RCC 7860 (cell line): ENCODE results near the gene PRR35.
A peak's percentile ranks its signal among the peaks of the same experiment; 100 is the strongest.

Experiments used
- DNase-seq: peaks from one replicate; pipeline ENCODE4 v3.0.0-alpha.2; 2015; ENCODE audit warnings: low spot score
- FAIRE-seq: peaks from 2 replicates; lab custom pipeline; 2012; peaks lifted over from hg19 to GRCh38; lab: Jason Lieb, UNC

Gene PRR35

DNA sequence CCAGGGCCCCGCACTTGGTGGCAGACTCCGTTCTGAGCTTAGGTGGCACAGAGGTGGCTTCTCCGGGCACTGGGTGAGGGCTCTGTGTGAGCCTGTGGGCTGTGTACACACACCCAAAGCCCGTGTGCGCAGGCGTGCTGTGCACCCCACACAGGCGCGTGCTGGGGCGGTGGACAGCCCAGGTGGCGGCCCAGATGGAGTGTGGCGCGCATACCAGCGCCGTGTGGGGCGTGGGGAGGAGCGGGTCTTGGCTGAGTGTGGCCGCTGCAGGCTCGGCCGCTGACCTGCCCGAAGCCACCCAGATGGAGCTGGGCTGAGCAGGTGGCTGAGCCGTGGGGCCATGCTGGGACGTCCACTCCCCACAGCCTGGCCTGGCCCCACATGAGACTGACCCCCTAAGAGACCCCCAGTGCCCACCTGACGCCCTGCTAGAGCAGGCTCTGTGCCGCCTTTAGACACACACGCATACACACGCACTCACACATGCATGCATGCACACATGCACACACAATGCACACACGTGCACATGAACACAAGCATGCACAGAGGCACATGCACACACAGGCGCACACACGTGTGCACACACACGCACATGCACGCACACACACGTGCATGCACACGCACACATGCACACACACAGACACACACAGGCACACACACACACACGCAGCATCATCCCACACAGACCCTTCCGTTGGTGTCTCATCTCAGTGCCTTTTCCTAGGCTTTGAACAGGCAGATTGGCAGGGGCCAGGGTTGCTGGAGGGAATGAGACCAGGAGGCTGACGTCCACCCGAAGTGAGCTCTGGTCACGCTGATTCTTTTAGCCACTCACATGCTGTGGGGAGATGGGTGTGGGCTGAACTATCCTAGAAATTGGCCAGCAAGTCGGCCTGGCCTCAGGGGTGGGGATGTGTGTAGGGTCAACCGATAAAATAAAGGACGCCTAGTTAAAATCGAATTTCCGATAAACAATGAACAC is 2.1 kb downstream of the PRR35 start:
- FAIRE-seq = no peak
- DNase-seq = no peak

DNA sequence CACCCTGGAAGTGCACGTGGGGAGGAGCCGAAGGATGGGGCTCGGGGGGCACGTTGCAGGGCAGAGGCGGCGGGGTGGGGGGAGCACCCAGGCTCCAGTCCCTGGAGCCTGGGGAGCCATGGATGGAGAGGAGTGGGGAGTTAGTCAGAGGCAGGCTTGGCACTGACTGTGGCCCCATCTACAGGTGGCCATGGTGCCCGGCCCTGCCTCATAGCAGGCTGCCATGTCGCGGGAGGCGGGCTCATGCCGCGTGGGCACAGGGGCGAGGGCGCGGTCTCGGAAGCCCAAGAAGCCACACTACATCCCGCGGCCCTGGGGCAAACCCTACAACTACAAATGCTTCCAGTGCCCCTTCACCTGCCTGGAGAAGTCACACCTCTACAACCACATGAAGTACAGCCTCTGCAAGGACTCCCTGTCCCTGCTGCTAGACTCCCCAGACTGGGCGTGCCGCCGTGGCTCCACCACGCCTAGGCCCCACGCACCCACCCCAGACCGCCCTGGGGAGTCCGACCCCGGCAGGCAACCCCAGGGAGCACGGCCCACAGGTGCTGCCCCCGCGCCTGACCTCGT is 3.0 kb downstream of the PRR35 start:
- no peak for FAIRE-seq
- no peak for DNase-seq

DNA sequence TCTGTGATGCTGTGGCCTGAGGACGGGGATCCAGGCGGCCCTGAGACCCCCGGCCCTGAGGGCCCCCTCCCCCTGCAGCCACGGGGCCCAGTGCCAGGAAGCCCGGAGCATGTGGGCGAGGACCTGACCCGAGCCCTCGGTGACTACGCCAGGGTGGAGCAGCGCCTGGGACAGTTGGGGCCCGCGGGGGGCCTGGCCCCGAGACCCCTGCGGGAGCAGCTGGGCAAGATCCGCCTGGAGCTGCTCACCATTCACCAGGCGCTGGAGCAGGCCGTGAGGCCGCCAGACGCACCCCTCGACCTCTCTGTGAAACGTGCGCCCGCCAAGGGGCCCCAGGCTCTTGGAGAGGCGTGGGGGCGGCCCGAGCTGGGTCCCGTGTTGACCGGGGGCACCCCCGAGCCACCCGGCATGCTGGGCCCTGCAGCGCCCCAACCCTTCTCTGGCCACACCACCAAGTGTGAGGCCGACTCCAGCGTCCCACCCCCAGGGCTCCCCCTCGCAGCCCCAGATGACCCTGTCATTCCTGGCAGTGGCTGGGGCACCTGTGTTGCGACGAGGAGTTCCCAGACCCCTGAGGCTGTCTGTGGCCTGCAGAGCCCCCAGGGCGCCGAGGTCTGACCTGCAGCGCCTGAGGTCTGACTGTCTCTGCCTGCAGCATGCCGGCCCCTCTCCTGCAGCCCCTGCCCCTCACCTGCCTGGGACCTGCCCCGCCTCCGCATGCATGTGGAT is 4.7 kb downstream of the PRR35 start:
- DNase-seq (no peak), FAIRE-seq (no peak)

DNA sequence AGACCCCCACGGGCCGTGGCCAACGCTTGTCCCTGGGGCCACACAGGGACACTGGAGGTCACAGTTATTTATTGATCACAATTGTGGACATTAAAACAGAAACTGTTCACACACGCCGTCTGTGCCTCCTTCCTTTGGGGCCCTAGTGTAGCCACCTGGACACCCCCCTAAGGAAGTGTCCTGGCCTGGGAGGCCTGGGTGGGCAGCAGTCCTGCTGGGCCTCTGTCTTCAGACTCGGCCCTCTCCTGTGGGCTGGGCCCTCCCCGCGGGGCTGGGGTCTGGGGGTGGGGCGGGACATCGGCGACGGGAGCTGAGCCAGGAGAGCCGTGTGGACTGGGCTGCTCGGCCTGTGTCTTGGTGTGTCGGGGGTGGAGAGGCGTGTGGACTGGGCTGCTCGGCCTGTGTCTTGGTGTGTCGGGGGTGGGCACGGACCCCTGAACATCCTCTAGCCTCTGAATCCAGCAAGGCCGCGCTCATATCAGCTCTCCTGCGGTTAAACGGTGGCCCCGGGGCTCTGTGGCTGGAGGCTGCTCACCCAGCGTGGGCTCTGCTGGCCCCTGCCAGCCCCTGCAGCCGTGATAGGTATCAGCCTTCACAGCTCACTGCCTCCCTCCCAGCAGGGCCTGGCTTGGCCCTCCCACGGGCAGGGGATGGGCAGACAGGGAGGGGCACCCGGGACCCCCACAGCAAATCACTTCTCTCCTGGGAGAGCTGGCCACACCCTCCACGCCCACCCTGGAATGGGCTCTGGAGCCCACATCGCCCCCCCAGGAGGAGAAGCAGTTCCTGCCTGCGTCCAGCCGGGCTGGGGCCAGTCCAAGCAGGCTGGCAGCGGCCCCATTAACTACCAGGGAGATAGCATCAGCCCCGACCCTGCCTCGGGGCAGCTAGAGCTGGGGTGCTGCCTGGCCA is 5.5 kb downstream of the PRR35 start:
- no peak for DNase-seq
- no peak for FAIRE-seq

DNA sequence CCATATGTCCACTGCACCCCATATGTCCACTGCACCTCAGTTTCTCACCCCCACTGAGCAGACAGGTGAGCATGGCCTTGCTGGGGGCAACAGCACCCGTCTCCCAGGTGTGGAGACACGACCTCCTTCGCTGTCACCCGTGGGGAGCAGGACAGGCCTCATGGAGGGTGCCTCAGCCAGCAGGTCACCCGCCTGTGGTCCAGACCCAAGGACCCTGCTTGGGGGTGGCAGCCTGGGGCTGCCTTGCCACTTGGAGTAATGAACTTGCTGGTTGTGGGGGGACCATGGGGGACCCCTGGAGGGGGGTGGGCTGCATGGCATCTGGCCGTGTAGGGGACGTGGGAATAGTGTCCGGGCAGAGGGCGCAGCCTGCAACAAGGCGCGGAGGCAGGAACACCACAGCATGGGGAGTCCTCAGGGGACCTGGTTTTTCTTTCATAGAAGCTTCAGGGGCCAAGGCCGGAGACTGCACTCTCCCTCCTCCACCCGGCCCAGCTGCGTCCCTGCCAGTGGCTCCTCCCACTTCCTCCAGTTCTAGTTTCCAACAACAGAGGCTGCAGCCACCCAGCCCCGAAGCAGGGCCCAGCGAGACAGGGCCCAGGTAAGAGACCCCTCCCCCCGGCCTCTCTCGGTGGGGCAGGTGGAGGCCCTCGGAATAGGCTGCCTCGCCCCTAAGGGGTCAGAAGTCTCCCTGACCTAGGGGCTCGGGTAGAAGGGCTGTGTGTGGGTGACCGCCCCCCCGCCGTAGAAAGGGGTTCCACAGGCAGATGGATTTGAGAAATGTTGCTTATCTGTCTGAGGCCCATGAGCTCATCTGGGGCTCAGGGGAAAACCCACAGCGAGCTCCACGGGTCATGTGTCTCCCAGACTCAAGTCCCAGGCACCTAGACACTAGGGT is 6.5 kb downstream of the PRR35 start, which contains the start of gene NHLRC4:
NHLRC4 (plus strand) TSS at position 531 of the 898 bp plus-strand sequence. CDS start 1,043 bp downstream, outside the sequence.
- DNase-seq = no peak
- no peak for FAIRE-seq

DNA sequence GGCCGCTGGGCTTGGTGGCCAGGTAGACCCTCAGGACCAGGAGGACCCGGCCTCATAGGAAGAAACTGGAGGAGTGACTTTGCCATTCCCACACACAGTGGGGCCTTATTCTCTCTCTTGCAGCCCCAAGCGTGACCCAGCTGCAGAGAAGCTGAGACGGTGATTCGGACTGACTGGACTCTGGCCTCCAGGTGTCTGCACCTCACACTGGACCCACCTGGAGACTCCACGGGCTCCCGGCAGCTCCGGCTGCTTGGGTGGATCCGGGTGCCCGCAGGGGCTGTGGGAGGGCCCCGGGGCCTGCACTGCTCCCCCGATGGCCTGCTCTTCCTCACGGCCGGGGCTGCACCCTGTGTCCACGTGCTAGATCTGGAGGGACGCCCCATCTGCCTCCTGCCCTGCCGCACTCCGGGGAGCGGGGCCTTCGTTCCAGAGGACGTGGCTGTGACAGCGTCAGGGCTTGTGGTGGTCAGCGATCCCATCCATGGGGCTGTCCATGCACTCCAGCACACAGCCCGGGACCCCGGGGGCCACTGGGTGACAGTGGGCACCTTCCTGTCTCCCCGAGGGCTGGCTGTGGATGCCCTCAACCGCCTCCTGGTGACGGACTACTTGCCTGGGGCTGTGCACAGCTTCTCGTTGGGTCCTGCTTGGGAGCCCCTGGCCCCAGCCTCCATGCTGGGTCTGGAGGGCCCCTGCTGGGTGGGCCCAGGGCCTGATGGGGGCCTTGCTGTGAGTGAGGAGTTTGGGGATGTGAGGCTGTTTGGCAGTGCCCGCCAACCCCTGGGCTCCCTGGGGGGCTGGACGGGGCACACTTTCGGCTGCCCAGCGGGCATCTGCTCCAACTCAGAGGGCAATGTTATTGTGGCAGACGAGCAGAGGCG is 7.4 kb downstream of the PRR35 start:
- FAIRE-seq (no peak), DNase-seq (no peak)

DNA sequence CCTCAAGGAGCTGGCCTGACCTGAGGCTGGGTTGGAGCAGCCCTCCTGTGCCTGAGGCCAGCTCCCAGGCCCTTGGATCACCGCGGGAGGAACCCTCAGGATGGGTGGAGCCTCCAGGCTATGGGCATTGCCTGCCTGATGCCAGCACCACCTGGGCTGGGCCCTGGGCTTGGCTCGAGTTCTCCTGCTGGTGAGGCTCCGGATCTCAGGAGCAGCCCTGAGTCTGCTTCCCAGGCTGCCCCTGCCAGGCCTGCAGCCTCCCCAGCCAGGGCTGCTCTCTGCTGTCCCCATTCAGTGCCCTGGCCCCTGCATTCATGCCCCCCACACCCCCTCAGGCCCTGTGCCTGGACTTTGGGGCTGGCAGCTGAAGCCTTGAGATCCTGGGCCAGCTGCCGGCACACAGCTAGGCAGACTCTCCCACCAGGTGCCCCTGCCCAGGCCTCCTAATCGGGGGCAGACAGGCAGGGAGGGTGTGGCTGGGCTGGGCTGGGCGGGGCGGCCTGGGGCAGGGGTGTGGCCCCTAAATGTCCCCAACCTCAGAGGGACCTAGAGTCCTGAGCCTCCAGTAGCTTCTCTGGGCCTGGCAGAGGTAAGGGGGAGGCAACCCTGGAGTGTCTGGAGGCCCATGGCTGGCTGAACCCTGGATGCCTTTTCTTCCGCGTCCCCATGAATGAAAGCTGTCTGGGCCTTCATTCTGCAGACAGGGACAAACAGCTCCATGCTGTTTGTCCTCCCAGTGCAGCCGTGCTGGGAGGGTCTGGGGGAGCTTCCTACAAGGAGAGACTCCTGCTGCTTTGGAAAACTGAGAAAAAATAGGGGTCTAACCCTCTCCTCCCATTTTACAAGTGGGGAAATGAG is 8.4 kb downstream of the PRR35 start:
- FAIRE-seq = no peak
- DNase-seq = no peak

DNA sequence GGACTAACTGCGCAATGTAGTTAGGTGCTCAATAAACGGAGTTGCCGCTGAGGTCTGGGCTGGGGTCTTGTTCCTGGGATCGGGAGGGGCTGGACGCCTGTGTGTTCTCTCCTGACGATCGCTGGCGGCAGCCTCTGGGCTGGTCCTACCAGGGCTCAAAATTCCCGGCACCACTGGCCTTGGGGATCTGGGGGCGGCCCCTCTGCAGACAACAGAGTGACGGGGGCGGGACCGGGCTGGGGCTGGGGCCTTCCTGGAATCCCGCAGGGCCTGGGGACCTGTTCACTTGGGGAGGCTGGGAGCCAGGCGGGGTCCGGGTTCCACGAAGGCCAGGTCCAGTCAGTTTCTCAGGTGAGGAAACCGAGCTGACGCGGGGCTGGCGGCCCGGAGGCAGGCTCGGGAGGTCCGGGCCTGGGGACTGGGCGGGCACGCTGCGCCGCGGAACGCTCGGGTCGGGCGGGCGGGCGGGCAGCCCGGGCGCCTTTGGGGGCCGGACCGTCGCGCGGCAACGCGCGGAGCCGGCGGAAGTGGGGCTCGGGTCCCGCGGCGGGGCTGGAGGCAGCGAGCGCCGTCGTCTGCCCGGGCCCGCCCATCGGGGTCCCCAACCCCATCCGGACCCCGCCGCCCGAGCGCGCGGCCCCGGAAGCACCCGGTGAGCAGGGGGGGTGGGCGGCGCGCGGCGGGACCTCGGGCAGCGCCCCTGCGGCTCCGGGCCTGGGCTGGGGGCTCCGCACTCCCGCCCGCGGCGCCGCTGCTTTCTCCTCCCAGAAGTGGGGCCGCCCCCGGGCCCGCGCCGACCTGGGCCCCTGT is 9.5 kb downstream of the PRR35 start, which contains the start of gene PIGQ:
PIGQ (plus strand) TSS at position 524 of the 810 bp plus-strand sequence. CDS start 4,107 bp downstream, outside the sequence.
- FAIRE-seq (no peak), DNase-seq (peak; percentile 9)

DNA sequence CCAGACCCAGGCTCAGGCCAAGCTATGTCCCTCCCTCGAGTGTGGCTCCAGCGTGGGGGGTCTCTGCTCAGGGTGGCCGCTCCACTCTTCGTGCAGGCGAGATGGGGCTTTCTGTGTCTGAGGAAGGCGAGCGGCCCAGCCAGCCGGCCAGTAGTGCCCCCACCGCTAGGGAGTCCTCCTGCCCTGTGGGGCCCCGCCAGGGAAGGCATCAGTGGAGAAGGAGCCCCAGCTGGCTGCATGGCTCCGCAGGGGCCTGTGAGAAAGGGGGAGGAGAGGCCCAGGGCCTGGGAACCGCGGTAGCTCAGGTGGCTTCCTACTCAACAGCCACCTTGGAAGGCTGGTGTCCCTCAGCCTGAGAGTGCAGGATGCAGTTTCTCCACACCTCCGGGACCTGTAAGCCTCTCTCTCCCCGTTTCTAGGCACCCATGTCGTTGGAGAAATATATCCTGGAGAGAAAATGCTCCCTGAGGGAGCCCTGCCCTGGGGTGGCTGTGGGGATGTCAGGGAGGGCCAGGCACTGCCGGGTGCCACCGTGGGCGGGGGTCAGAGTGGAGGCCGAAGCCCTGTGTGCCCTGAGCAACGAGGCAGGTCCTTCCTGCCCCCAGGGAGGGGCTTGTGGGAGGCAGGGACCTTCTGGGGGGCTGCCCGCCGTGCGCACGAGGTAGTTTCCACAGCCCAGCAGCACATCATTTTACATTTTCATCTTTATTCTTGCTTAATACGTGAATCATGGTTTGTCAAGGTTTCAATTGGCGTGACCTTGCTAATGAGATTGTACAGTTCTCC is 12.9 kb downstream of the PRR35 start:
- DNase-seq (no peak), FAIRE-seq (no peak)

DNA sequence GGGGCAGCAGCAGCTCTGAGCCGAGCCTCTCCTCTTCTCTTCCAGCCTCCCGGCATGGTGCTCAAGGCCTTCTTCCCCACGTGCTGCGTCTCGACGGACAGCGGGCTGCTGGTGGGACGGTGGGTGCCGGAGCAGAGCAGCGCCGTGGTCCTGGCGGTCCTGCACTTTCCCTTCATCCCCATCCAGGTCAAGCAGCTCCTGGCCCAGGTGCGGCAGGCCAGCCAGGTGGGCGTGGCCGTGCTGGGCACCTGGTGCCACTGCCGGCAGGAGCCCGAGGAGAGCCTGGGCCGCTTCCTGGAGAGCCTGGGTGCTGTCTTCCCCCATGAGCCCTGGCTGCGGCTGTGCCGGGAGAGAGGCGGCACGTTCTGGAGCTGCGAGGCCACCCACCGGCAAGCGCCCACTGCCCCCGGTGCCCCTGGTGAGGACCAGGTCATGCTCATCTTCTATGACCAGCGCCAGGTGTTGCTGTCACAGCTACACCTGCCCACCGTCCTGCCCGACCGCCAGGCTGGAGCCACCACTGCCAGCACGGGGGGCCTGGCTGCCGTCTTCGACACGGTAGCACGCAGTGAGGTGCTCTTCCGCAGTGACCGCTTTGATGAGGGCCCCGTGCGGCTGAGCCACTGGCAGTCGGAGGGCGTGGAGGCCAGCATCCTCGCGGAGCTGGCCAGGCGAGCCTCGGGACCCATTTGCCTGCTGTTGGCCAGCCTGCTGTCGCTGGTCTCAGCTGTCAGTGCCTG is 14.0 kb downstream of the PRR35 start:
- FAIRE-seq (no peak), DNase-seq (no peak)

DNA sequence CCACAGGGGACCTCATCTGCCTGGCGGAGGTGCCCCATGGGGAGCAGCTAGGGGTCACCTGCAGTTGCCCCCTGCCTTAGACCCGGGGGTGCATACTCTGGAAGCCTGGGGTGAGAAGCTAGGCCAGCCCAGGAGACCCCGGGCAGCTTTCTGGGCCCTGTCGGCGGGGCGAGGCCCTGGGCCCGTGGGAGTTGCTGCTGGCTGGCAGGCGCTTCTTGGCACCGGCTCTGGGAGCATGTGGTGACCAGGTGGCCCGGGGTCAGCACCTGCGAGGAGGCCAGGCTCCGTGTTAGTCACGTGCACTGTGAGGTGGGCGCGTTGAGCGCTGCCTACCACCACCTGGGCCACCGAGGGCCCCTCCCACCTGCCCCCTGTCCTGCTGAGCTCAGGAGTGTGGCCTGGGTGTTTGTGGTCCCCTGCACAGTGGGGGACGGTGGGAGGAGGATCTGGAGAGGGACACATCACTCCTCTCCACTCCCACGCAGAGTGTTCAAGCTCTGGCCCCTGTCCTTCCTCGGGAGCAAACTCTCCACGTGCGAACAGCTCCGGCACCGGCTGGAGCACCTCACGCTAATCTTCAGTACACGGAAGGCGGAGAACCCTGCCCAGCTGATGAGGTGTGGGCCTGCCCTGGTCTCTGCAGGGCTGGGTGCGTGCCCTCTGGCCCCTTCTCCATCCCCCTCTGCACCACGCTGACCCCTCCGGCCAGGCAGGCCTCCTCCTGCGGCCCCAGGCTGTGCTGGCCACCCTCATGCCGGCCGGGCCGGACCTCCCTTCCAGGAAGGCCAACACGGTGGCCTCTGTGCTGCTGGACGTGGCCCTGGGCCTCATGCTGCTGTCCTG is 15.4 kb downstream of the PRR35 start:
- no peak for FAIRE-seq

DNA sequence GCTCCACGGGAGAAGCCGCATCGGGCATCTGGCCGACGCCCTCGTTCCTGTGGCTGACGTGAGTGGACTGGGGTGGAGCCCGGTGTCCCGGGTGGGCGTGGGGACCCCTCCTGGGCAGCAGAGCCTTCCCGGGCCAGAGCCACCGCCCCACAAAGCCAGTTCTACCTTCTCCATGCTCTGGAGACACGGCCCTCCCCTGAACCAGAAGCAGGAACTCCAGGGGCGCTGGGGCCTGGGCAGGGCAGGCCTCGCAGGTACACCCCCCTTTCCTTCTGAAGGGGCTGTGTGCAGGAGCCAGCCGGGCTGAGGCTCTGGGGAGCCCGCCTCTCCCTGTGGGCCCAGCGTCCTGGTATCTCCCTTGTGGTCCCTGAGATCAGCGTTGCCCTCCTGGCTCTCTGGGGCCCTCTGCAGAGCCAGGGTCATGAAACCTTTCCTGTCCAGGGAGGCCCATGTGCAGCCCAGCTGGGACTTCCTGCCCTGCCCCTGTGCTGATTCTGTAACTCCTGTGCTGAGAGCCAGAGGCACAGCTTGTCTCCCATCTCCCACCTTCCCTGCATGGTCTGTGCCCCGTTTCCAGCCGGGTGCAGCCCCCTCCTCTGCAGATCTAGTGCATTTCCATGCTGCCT is 16.1 kb downstream of the PRR35 start:
- no peak for DNase-seq
- no peak for FAIRE-seq

More for the DNA sequence above, 15.4 kb downstream of the PRR35 start:
- DNase-seq = no peak

DNA sequence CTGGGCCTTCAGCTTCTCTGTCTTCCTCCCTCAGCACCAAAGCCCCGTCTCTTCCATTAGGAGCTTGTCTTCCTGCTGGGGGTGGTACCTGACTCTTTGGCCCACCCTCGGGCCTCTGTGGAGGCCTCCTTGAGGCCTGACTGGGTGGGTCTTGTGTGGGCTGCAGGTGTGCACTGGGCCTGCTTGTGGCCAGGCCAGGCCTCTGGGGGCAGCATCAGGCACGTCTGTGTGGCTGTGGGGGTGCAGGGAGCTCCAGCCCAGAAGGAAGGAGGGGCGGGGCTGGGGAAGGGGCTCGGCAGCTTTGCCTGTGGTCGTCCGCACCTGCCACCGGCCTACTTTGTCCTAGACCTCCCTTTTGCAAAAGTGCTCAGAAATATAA is 16.6 kb downstream of the PRR35 start:
- FAIRE-seq = no peak
- no peak for DNase-seq

DNA sequence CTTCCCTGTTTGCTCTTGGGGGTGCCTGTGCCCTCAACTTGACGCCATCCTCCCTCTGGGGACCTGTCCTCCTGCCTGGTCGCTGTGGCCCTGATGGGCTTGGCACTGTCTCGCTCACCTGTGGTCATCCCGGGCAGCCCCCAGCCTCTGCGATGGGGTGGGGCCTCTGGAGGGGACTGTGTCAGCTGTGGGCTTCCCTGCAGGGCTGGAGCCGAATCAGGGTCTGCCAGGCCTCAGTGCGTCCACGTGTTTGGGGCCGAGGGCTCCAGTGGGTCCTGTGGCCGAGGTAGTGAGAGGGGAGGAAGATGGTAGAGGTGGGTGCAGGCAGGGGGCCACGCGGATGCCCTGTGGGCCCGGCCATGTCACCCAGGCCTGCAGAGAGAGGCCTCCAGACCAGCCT is 17.6 kb downstream of the PRR35 start:
- DNase-seq (no peak), FAIRE-seq (no peak)
